ENCODE measurements around the gene DEAF1.

Gene DEAF1

DNA sequence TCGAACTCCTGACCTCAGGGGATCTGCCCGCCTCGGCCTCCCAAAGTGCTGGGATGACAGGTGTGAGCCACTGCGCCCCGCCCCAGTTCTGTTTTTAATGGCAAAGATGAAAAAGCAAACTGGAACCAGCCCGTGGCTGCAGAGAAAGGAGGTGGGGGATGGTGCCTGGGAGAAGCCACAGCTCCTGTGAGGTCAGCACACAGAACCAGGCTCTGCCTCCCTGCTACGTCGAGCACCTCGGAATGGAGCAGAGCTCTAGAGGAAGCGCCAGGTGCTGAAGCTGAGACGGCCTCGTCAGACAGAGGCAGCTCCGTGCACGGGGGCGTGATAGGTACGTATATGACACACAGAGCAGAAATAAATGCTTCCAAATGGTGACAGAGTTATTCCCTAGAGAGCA is 49.5 kb downstream of the DEAF1 start:
- DNase-seq (ENCODE audit: low read depth in 2 of 2), result no peak

DNA sequence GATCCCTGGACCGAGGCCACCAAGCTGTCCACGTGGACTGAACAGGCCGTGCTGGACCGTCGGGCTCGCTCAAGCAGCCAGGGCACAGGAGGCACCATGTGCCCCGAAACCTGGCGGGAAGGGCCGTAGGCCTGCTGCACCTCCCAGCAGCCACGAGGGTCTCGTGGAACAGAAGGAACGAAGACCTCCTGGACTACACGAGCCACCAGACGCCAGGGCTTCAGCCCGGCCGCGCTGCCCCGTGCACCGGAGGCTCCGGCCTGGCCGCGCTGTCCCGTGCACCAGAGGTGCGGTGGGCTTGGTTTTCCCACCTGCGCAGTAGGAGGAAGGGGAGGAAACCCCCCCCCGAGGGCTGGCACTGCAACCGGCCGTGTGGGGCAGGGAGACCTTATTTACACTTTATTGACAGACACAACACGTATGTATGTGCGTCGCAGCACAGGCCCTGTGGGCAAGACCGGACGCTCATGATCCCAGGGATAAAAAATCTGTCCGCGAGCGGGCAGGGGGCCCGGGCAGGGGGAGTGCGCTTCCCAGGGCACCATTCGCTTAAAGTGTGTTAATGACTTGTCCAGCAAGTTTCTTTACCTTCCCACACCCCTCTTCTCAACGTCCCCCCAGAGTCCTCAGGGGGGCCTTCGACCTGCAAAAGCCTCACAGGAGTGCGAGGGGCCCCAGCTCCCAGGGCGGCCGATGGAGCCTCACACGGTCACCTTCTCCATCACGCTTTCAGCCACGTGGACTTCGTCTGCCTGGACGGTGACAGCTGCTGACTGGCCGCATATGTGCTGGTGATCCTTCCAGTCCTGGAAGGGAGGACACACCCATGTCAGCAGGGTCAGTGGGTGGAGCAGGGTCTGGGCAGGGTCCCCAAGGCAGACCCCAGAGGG is 50.9 kb downstream of the DEAF1 start:
- DNase-seq (ENCODE audit: low read depth in 2 of 2), result no peak

DNA sequence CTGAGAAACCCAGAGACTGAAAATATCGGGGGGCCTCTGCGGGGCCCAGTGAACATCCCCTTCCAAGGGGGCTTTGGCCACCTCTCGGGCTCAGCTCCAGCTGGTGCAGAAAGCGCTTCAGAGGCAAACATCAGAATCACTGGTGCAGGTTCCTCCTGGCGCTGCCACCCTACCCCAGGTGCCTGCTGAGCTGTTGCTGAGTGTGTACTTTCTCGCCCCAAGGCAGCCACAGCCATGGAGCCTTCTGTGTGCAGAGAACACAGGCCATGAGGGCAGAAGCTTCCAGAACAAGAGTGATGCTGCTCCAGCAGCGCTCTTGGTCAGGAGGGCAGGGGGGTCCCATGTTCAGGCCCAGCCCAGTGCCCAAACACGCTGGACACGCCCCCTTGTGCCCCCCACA is 51.7 kb downstream of the DEAF1 start:
- DNase-seq (ENCODE audit: low read depth in 2 of 2), result no peak

DNA sequence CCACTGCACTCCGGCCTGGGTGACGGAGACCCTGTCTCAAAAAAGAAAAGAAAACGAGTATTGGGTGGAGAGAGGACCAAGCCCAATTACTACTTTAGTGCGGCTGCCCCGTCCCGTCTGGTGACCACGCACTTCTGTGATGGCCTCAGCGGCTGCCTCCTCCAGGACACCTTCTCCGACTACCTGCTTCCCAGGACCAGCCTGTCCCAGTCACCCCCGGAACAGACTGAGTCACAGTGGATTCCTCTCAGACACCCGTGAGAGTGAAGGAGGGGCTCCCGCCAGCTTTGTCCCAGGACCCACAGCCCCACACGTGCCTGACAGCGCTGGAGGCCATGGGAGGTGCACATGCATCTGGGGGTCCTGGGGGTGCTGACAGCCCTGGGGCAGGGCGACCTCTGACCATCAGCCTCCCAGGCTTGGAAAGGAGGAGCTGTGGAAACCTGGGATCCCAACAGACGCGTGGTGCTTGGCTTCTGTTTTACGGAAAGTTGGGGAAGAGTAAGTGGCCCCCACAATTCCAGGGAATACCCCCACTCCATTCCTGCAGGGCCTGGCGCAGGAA is 53.1 kb downstream of the DEAF1 start:
- DNase-seq (ENCODE audit: low read depth in 2 of 2), result no peak

DNA sequence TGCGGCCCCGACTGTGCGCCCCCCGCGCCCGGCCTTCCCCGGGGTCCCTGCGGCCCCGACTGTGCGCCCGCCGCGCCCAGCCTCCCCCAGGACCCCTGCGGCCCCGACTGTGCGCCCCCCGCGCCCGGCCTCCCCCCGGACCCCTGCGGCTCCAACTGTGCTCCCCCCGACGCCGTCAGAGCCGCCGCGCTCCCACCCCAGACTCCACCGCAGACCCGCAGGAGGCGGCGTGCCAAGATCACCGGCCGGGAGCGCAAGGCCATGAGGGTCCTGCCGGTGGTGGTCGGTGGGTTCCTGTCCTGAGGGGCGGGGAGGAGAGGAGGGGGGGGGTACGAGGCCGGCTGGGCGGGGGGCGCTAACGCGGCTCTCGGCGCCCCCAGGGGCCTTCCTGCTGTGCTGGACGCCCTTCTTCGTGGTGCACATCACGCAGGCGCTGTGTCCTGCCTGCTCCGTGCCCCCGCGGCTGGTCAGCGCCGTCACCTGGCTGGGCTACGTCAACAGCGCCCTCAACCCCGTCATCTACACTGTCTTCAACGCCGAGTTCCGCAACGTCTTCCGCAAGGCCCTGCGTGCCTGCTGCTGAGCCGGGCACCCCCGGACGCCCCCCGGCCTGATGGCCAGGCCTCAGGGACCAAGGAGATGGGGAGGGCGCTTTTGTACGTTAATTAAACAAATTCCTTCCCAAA is 54.9 kb downstream of the DEAF1 start:
- no peak for DNase-seq (ENCODE audit: low read depth in 2 of 2)

DNA sequence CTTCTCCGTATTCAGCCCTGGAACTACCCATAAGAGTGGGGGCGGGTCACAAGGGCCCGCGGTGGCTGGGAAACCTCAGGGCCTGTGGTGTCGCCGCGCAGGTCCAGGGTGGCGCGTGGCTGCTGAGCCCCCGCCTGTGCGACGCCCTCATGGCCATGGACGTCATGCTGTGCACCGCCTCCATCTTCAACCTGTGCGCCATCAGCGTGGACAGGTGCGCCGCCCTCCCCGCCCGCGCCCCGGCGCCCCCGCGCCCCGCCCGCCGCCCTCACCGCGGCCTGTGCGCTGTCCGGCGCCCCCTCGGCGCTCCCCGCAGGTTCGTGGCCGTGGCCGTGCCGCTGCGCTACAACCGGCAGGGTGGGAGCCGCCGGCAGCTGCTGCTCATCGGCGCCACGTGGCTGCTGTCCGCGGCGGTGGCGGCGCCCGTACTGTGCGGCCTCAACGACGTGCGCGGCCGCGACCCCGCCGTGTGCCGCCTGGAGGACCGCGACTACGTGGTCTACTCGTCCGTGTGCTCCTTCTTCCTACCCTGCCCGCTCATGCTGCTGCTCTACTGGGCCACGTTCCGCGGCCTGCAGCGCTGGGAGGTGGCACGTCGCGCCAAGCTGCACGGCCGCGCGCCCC is 55.6 kb downstream of the DEAF1 start:
- no peak for DNase-seq (ENCODE audit: low read depth in 2 of 2)

DNA sequence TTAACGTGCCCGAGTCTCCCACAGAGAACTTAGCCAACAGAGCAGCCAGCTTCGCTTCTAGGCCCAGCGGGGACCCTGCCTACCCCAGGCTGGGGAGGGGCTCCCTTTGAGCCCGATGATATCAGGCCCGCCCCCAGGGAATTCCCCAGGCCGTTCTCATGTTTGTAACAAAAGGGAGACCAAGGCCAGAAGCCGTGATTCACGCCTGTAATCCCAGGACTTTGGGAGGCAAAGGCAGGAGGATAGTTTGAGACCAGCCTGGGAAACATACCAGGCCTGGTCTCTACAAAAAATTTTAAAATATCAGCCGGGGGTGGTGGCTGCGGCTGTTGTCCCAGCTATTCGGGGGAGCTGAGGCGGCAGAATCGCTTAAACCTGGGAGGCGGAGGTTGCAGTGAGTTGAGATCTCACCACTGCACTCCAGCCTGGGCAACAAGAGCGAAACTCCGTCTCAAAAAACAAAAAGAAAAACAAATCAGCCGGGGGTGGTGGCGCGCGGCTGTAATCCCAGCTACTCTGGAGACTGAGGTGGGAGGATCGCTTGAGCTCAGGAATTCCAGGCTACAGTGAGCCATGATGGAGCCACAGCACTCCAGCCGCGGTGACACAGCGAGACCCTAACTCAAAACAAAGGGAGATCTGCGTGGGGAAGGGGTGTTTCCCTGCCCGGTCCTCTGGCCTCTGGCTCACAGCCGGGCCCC is 56.2 kb downstream of the DEAF1 start:
- DNase-seq (ENCODE audit: low read depth in 2 of 2), result no peak

DNA sequence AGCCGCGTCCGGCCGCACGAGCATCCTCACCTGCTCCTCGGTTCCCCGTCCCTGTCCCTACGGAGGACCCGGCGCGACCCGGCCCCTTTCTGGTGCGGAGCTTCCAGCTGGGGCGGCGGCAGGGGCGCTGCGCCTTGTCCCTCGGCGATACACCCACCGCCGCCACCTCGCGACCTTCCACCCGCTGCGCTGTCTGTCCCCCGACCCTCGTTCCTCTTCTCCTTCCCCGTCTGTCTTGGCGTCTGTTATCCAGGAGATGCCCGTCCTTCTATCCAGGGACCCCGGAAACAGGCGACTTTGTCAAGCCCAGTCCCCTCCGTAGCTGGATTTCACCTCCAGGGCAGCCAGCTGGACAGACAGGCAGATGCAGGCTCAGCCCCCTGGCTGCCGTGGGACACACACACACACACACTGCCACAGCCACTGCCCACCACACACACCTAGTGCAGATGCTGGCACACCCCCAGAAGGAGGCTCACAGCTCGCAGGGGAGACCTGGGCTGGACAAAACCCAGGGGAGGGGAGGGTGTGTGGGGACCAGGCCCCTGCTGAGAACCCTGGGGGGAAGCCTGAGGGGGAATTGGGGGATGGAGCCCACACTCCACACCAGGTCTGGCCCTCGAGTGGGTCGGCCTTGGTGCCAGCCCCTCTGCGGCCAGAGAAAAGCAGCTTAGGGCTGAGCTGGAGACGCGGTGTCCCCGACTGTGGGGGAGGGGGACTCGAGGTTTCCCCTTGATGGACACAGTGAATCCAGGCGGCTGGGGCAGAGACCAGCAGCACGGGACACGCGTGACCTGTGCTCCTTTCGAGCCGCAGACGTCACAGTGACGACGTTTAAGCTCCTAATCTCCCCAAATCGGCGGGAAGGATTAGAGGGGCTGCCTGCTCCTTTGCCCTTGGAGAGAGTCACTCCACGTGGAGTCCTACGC is 57.2 kb downstream of the DEAF1 start:
- no peak for DNase-seq (ENCODE audit: low read depth in 2 of 2)

DNA sequence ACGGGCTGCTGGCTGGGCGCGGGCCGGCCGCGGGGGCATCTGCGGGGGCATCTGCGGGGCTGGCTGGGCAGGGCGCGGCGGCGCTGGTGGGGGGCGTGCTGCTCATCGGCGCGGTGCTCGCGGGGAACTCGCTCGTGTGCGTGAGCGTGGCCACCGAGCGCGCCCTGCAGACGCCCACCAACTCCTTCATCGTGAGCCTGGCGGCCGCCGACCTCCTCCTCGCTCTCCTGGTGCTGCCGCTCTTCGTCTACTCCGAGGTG is 57.8 kb downstream of the DEAF1 start:
- DNase-seq (ENCODE audit: low read depth in 2 of 2), result no peak

DNA sequence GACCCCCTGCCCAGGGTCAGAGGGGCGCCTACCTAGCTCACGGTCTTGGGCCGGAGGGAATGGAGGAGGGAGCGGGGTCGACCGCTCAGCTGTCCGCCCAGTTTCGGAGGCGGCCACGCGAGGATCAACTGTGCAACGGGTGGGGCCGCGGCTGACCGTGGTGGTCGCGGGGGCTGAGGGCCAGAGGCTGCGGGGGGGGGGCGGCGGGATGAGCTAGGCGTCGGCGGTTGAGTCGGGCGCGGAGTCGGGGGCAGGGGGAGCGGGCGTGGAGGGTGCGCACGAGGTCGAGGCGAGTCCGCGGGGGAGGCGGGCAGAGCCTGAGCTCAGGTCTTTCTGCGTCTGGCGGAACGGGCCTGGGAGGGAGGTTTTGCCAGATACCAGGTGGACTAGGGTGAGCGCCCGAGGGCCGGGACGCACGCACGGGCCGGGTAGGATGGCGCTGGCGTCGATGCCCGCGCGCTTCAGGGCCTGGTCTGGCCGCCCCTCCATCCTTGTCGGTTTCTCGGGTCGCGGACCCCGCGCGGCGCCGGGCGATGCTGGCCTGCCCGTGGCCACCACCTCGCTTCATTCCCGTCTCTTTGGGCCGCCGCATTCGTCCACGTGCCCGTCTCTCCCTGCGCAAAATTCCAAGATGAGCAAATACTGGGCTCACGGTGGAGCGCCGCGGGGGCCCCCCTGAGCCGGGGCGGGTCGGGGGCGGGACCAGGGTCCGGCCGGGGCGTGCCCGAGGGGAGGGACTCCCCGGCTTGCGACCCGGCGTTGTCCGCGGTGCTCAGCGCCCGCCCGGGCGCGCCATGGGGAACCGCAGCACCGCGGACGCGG is 58.3 kb downstream of the DEAF1 start, which contains the start of gene DRD4:
TSS of gene DRD4 (plus strand) at position 759 of the 822 bp plus-strand sequence. CDS start at position 795, 36 bp downstream.
- no peak for DNase-seq (ENCODE audit: low read depth in 2 of 2)

DNA sequence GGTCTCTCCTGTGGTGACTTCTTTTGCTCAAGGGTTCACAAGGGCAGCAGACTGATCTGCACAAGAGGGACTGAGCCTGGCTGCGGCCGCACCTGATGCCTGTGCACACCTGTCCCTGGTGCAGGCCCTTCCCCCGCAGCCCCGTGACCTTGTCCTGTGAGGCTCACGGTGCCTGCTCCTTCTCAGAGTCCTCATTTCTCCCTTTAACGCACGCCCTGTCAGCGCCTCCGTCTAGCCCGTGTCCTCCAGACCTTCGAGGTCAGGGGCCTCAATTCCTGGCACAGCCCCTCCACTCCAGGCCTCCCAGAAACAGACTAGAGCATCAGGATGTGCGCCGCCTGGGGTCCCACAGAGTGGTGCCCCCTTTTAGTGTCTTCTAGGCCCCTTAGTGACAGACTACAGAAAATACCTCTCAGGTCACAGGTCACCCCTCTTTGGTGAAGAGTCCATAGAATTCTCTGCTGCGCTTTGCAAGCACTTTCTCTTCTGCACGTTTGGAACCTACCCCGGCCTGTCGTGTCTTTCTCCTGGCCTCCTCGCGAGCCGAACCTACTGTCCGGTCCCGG is 59.0 kb downstream of the DEAF1 start:
- DNase-seq (ENCODE audit: low read depth in 2 of 2), result no peak

DNA sequence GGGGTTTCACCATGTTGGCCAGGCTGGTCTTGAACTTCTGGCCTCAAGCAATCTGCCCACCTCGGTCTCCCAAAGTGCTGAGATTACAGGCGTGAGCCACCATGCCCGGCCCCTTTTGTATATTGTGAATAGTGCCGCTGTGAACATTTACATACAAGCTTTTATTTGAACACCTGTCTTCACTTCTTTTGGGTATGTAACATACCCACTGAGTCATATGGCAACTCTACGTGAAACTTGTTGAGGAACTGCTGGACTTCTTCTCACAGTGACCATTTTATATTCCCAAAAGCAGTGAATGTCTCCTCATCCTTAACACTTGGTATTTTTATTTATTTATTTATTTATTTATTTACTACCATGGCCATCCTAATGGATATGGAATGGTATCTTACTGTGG is 64.2 kb downstream of the DEAF1 start:
- no peak for DNase-seq (ENCODE audit: low read depth in 2 of 2)

DNA sequence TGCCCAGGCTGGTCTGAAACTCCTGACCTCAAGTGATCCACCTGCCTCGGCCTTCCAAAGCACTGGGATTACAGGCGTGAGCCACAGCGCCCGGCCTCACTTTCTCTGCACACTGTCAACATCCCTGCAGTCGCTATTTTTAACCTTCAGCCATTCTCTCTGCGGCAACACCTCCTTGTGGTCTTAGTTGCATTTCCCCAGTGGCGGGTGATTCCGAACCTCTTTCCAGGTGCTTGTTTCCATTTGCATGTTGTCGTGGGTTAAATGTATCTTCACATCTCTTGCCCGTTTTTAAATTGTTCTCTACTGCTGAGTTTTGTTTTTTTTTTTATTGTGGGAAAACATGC is 65.8 kb downstream of the DEAF1 start:
- no peak for DNase-seq (ENCODE audit: low read depth in 2 of 2)

DNA sequence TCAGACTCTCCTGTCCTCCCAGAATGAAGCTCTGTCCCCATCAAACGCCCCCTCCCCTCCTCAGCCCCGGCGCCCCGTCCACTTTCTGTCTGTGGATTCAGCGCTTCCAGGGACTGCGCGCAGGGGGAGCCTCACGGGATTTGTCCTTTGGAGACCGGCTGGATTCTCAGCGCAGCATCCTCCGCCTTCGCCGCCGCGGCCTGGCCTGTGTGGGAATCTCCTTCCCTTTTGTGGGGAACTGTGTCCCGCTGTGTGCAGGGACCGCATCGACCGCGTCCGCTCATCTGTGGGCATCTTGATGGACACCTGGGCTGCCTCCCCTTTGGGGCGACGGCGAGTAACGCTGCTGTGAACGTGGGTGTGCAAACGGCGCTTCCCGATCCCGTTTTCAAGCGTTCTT is 67.0 kb downstream of the DEAF1 start:
- no peak for DNase-seq (ENCODE audit: low read depth in 2 of 2)

DNA sequence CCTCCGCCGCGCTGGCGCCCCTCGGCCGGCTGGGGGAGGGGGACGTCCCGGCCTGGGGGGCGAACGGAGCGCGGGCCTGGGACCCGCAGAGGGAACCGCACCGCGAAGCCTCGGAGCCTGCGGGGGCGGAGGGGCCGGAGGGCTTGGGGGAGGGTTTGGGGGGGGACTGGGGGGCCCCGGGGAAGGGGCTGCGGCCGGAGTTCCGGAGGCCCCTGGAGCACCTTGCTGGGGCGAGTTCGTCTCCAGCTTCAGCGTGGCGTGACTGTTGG is 67.8 kb downstream of the DEAF1 start:
- no peak for DNase-seq (ENCODE audit: low read depth in 2 of 2)

DNA sequence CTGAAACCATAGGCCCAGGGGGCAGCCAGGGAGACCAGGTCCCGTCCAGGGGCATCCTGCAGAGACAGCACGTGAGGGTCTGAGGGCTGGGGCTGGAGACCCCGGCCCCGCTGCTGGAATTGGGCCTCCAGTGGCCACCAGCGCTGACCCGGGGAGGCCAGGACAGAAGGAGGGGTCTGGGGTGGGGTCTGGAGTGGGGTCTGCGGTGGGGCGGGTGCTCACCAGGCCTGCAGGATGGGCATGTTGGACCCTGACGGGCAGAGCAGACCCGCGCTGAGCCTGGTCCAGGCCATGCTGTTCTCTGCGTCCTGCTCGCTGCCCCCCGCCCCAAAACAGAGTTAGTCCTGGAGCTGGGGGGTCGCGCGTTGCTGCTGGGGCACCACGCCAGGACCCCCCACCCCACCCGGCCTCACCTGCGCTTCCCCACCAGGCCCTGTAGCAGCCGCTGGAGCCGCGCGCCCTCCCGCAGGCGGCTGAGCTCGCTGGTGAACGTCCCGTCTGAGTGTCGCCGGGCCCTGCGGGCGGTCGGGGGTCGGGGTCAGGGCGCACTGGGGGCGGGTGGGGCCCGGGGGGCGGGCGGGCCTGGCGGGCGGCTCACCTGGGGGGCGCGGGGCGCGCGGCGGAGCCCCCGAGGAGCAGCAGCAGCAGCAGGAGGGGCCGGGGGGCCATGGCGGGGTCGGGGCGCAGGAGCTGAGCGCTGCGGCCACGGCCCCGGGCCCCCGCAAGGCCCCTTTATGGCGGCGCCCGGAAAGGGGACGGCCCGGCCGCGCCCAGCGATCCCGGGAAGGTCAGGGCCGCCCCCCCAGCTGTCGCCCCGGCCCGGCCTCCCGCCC is 68.3 kb downstream of the DEAF1 start, which contains the start of gene SCT:
TSS of gene SCT (minus strand) at position 707 of the 833 bp plus-strand sequence. CDS start at position 669, 38 bp downstream.
- DNase-seq (ENCODE audit: low read depth in 2 of 2), result no peak

DNA sequence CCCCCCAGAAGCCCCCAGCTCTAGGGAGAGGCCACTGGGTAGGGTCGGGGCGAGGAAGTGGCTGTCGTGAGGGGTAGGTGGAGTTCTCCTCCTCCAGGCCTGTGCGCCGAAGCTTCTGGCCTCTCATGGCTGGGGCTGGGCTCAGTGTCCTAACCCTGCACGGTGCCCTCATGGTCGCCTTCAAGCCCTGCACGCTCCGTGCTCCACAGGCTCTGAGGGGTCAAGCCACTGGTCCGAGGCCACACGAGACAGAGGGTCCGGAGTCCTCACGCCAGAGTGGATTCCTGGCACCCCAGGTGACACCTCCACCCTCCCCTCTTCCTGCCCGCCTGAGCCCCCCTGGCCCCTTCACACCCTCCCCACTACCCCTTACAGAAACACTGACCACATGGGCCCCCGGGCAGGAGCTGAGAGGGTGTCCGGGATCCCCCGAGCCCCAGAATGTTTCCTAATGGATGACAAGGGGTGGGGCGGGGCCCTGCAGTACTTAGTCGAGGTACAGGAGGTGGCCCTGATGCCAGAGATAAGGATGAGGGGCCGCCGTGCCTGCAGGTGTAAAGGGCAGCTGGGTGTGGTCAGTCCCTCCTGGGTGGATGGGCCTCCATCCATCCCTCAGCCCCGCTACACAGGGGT is 69.3 kb downstream of the DEAF1 start:
- no peak for DNase-seq (ENCODE audit: low read depth in 2 of 2)
